Neural progenitor cell (in vitro differentiated cells): Measurements from ENCODE around the gene CCDC91.

Experiments
- EZH2 ChIP-seq: fragments of 200-600 bp; sonication (generic); IDR thresholded peaks from 2 replicates; pipeline ENCODE4 v1.6.1; 2017; ENCODE audit warnings: antibody characterized with exemption, mild to moderate bottlenecking, moderate library complexity
- EZH2phosphoT487 ChIP-seq: fragments of 200-600 bp; sonication (generic); IDR thresholded peaks from 2 replicates; pipeline ENCODE4 v1.6.1; 2017; ENCODE audit warnings: antibody characterized with exemption
- TF ChIP-seq, protein P1 (sequence below): fragments of 200-600 bp; sonication (generic); IDR thresholded peaks from 2 replicates; pipeline ENCODE4 v1.5.1; 2017; ENCODE audit warnings: antibody characterized with exemption, mild to moderate bottlenecking

DNA sequence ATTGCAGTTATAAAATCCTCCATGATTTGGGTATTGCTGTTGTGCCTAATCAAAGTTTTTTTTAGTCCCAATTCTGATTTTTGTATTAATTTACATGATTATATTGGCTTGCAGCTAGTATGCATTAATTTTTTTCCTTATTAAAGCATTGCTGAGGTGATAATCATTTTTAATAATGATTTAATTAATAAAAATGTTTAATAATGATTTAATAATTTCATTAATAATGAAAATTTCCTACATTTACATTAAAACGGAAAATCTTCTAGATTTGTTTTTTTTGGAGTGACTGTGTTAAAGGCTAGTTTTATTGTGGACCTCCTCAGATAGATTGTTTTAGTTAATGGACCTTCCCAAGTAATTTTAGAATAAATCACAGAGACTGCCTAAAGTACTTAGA lies 79.6 kb downstream of the CCDC91 start:
- TF ChIP-seq, protein P1, sequence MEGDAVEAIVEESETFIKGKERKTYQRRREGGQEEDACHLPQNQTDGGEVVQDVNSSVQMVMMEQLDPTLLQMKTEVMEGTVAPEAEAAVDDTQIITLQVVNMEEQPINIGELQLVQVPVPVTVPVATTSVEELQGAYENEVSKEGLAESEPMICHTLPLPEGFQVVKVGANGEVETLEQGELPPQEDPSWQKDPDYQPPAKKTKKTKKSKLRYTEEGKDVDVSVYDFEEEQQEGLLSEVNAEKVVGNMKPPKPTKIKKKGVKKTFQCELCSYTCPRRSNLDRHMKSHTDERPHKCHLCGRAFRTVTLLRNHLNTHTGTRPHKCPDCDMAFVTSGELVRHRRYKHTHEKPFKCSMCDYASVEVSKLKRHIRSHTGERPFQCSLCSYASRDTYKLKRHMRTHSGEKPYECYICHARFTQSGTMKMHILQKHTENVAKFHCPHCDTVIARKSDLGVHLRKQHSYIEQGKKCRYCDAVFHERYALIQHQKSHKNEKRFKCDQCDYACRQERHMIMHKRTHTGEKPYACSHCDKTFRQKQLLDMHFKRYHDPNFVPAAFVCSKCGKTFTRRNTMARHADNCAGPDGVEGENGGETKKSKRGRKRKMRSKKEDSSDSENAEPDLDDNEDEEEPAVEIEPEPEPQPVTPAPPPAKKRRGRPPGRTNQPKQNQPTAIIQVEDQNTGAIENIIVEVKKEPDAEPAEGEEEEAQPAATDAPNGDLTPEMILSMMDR, result no peak
- TF ChIP-seq EZH2phosphoT487, result no peak
- no peak for TF ChIP-seq EZH2
